ENCODE results near the gene PXMP2. TPM values are rescaled to one million over a fixed set of nuclear protein-coding genes. Genes with fewer than 3 reads are reported as not detected.
"Not testable (repeated sequence)": the region's sequence is repeated elsewhere in the genome, so short reads cannot be mapped to it uniquely, and the experiment has no call there.

The PXMP2 gene
- total RNA-seq, 1 donor from 2014 or later, result 48.9 TPM

DNA sequence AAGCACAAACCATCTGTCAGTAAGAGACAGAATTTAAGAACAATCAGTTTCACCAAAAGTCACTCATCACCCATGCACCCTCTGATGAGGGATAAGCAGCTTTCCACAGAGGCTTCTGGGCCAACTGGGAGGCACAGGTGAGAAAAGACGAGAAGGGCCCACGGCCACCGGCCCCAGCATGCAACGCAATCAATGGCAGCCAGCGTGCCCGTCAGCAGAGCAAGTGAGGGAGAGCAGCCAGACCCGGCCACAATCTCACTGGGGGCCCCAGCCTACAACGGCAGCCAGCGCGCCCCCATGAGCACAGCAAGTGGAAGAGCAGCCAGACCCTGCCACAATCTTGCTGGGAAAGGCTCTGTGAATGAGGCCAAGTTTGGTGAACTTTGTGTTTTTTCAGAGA, 60.9 kb downstream of the PXMP2 start:
- TF ChIP-seq, protein P1, sequence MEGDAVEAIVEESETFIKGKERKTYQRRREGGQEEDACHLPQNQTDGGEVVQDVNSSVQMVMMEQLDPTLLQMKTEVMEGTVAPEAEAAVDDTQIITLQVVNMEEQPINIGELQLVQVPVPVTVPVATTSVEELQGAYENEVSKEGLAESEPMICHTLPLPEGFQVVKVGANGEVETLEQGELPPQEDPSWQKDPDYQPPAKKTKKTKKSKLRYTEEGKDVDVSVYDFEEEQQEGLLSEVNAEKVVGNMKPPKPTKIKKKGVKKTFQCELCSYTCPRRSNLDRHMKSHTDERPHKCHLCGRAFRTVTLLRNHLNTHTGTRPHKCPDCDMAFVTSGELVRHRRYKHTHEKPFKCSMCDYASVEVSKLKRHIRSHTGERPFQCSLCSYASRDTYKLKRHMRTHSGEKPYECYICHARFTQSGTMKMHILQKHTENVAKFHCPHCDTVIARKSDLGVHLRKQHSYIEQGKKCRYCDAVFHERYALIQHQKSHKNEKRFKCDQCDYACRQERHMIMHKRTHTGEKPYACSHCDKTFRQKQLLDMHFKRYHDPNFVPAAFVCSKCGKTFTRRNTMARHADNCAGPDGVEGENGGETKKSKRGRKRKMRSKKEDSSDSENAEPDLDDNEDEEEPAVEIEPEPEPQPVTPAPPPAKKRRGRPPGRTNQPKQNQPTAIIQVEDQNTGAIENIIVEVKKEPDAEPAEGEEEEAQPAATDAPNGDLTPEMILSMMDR (conservative IDR thresholded peaks at IDR 0.05; ENCODE audit: low read depth, low read length), result no peak
- no peak for DNase-seq (ENCODE audit: low read depth)

DNA sequence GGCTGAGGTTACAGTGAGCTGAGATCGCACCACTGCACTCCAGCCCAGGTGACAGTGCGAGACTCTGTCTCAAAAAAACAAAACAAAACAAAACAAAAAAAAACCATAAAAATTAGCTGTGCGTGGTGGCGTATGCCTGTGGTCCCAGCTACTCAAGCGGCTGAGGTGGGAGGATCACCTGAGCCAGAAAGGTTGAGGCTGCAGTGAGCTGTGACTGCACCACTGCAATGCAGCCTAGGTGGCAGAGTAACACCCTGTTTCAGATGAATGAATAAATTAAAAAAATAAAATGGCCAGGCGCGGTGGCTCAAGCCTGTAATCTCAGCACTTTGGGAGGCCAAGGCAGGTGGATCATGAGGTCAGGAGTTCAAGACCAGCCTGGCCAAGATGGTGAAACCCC, 66.3 kb downstream of the PXMP2 start:
- not testable (repeated sequence) for H3K4me3 ChIP-seq (ENCODE audit: low read depth, low read length); DNase-seq (ENCODE audit: low read depth)
- TF ChIP-seq, protein P1 (conservative IDR thresholded peaks at IDR 0.05; ENCODE audit: low read depth, low read length), result peak; percentile 9

More for the DNA sequence above, 60.9 kb downstream of the PXMP2 start:
- H3K4me3 ChIP-seq (ENCODE audit: low read depth, low read length), result no peak overlapping the region

DNA sequence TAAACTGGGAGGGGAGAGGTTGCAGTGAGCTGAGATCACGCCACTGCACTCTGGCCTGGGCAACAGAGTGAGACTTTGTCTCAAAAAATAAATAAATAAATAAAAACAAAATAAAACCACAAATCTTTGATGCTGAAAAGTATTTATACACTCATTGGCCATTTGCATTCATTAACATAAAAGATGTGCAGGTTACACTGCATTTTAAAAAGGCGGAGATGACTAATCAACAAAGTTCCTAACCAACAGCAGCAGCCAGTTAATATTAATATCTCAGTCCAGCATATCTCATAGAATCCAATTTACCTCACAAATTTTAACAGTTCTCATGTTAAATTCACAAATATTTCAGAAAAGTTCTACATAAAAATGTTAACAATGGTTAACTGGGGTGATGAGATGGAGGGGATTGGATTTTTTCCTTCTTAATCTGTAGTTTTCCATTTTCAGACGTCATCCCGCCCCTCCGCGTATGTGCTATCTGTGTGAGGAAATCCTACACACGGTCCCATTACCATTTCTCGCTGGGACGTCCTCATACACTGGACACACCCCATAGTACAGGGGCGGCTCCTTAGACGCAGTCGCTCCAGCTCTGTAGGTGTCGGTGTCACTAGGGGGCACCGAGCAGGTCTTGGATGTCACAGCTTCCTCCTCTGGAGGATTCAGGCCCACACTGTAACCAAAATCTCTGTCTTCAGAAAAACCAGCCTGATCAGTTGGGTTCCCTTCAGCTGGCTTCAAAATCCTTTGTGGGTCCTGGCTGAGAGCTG, 67.0 kb downstream of the PXMP2 start:
- no peak for DNase-seq (ENCODE audit: low read depth)
- H3K4me3 ChIP-seq (ENCODE audit: low read depth, low read length), result no peak overlapping the region
- TF ChIP-seq, protein P1 (conservative IDR thresholded peaks at IDR 0.05; ENCODE audit: low read depth, low read length), result no peak

Other genes with a start within 250 kb of the PXMP2 start
- 57.4 and 95.9 TPM in 2 replicates for gene FBRSL1, start 197.4 kb upstream of the PXMP2 start, total RNA-seq
- not detected in 2 replicates for gene LRCOL1, start 77.0 kb upstream of the PXMP2 start, total RNA-seq
- gene P2RX2, start 68.8 kb upstream of the PXMP2 start, total RNA-seq, result not detected in 2 replicates
- 35.9 and 37.9 TPM in 2 replicates for gene POLE, start 245 bp upstream of the PXMP2 start, total RNA-seq
- 75.0 and 124 TPM in 2 replicates for gene PGAM5, start 23.3 kb downstream of the PXMP2 start, total RNA-seq
- 100 and 111 TPM in 2 replicates for gene ANKLE2, start 74.2 kb downstream of the PXMP2 start, total RNA-seq
- 46.0 TPM in 2 replicates for gene GOLGA3, start 141.3 kb downstream of the PXMP2 start, total RNA-seq
- gene CHFR, start 200.0 kb downstream of the PXMP2 start, total RNA-seq, result 26.2 and 35.7 TPM in 2 replicates

Measured in epithelial cell of proximal tubule (primary cell).